Measurements from ENCODE around the gene RAB36.

RAB36 gene

DNA sequence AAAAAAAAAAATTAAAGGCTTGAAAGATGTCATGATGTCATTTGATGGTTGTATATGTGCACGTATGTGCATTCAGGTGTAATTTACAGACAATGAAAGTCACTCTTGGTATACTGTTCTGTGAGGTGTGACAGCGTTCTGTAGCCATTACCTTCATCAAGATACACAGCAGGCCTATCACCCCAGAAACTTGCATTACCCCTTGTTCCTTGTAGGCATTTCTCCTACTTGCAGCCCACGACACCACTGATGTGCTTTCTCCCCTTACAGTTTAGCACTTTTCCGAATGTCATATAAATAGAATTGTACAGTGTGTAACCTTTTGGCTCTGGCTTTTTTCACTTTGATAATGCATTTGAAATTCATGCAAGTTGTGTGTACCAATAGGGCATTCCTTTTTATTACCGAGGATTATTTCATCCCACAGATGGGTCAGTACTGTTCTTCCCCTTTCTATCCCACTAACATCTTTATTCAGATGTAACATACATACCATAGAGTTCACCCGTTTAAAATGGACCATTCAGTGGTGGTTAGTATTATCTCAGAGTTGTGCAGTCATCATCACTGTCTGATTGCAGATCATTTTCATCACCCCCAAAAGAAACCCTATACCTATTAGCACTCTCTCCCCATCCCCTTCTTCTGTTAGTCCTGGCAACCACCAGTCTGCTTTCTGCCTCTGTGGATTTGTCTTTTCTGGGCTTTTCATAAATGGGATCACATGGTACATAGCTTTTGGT, 65.3 kb downstream of the RAB36 start:
- TF ChIP-seq, protein P1, sequence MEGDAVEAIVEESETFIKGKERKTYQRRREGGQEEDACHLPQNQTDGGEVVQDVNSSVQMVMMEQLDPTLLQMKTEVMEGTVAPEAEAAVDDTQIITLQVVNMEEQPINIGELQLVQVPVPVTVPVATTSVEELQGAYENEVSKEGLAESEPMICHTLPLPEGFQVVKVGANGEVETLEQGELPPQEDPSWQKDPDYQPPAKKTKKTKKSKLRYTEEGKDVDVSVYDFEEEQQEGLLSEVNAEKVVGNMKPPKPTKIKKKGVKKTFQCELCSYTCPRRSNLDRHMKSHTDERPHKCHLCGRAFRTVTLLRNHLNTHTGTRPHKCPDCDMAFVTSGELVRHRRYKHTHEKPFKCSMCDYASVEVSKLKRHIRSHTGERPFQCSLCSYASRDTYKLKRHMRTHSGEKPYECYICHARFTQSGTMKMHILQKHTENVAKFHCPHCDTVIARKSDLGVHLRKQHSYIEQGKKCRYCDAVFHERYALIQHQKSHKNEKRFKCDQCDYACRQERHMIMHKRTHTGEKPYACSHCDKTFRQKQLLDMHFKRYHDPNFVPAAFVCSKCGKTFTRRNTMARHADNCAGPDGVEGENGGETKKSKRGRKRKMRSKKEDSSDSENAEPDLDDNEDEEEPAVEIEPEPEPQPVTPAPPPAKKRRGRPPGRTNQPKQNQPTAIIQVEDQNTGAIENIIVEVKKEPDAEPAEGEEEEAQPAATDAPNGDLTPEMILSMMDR (IDR thresholded peaks at IDR 0.05; ENCODE audit: low read depth, low read length, missing control alignments): no peak
- DNase-seq (ENCODE audit: low read depth): no peak

DNA sequence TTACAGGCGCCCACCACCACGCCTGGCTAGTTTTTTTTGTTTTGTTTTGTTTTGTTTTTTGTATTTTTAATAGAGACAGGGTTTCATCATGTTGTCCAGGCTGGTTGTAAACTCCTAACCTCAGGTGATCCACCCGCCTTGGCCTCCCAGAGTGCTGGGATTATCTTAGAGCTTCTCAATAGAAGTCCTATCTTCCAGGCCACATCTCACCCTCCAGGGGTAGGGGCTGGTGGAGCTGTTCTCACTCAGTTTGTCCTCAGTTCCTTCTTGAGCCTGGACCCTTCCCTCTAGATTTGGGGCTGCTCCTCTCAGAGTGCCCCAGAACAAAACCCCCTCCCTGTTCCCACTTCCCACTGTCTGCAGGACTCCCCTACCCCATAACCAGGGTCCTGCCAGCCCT, 66.3 kb downstream of the RAB36 start:
- no peak overlapping the region for H3K4me3 ChIP-seq (ENCODE audit: low read depth, low read length)
- no peak for DNase-seq (ENCODE audit: low read depth)
- in situ Hi-C loops (cut with HindIII; ENCODE audit: low sequenced_read_pairs): no loop called here
- TF ChIP-seq, protein P1 (IDR thresholded peaks at IDR 0.05; ENCODE audit: low read depth, low read length, missing control alignments): no peak

More for the DNA sequence above, 65.3 kb downstream of the RAB36 start:
- no peak overlapping the region for H3K4me3 ChIP-seq (ENCODE audit: low read depth, low read length)
- in situ Hi-C loops (cut with HindIII; ENCODE audit: low sequenced_read_pairs): no loop called here

DNA sequence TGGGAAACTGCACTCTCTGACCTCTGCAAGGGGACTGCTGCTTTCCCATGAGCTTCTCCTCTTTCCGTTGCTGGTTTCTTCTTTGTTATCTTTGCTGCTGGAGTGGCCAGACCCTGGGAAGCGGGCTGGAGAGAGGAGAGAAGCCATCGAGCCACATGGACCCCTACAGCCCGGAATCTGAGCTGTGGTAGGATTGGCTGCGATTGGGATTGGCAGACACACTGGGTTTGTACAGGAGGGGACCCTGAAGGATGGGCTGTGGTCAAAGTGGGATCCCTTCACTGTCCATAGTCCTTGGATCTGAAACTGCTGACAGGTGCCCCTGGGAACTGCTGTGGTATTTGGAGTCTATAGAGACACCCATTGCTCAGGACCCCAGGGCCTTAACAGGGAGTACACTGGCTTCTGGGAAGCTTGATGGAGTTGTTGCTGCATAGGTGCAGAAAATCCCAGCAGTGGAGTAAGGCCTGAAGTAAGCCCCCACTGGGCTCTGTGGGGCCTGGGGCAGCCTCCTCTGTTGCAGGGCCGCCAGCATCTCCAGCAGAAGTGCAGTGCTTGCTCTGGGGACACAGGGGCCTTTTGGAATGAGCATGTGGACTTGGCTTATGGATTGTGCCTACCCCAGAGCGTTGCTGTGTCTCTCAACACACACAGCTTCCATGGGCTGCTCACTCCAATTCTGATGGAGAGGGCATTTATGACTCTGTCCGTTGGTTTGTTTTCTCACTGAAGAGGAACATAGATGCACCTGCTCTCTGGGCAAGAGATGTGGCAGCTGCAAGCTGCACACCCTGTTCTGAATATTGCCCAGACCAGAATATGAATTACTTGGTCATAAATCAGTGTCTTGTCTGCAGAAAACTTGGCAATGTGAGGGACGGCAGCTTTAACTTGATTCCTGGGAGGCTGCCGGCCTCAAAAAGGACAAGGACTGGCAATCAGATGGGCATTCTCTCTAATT, 67.1 kb downstream of the RAB36 start:
- in situ Hi-C loops (cut with HindIII; ENCODE audit: low sequenced_read_pairs): no loop called here

DNA sequence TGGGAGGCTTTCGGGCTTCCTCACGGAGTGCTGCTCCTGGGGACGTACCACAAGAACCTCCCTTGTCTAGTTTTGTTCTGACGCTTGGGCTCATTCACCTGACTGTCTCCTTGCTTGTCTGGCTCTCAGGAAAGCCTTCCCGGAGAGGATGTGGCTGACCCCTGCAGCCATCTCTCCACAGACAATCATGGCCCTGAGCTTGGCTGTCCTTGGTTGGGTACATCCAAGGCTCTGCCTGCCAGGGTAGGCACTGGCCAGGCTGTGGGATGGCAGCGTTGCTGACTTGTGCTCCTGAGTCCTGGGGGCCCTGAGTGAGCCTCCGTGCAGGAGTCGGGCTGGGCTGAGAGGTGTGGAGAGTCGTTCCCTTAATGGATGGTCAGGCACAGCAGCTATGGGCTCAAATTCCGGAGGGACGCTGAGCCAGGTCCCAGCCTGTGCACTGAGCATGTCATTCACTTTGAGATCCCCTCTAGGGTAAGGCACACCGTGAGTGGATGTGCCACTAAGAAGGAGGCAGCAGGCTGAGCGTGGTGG, 67.8 kb downstream of the RAB36 start:
- no peak for DNase-seq (ENCODE audit: low read depth)
- TF ChIP-seq, protein P1 (IDR thresholded peaks at IDR 0.05; ENCODE audit: low read depth, low read length, missing control alignments): no peak
- in situ Hi-C loops (cut with HindIII; ENCODE audit: low sequenced_read_pairs): no loop called here
- H3K4me3 ChIP-seq (ENCODE audit: low read depth, low read length): no peak overlapping the region

More for the DNA sequence above, 67.1 kb downstream of the RAB36 start:
- TF ChIP-seq, protein P1 (IDR thresholded peaks at IDR 0.05; ENCODE audit: low read depth, low read length, missing control alignments): no peak
- no peak for DNase-seq (ENCODE audit: low read depth)
- H3K4me3 ChIP-seq (ENCODE audit: low read depth, low read length): no peak overlapping the region

DNA sequence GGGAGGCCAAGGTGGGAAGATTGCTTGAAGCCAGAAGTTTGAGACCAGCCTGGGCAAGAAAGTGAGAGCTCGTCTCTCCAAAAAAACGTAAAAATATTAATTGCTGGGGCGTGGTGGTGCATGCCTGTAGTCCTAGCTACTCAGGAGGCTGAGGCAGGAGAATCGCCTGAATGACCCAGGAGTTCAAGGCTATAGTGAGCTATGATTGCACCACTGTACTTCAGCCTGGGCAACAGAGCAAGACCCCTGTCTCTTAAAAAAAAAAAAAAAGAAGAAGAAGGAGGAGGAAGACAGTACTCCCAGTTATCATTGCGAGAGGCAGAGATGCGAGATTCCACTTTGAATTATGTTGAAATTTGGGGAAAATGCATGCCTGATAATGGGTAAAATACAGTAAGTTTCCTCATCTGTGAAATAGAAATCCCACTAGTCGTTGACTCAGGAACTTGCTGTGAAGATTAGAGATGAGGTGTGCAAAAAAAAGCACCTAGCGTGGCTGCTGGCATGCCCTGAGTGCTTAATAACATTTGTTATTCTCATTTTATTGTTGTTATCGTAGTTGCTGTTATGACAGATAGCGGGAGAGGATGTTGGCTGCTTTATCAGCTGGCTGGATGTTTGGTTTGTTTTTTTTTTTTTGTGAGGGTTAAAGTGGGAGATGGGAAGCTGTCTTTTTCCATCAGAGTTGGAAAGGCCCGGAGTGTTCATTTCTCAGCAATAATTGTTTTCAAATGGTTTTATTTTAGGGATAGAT, 68.5 kb downstream of the RAB36 start:
- no peak overlapping the region for H3K4me3 ChIP-seq (ENCODE audit: low read depth, low read length)
- DNase-seq (ENCODE audit: low read depth): no peak
- TF ChIP-seq, protein P1 (IDR thresholded peaks at IDR 0.05; ENCODE audit: low read depth, low read length, missing control alignments): no peak
- in situ Hi-C loops (cut with HindIII; ENCODE audit: low sequenced_read_pairs): no loop called here
